GM12864 (cell line): ENCODE measurements around the gene CALML6.

Source experiments
- DNase-seq: peaks from one replicate; pipeline ENCODE4 v3.0.0-alpha.2; 2011; ENCODE audit warnings: low read depth
- H3K4me3 ChIP-seq: 2 replicates; pipeline ENCODE4 v1.5.1; 2011; ENCODE audit warnings: mild to moderate bottlenecking, low read depth, low read length, control low read depth
- TF ChIP-seq, protein P1 (sequence below): IDR thresholded peaks from 2 replicates; pipeline ENCODE4 v1.5.1; 2011; ENCODE audit warnings: low read depth, mild to moderate bottlenecking, moderate library complexity, low read length, control low read depth, inconsistent platforms; ENCODE audit errors: missing control alignments

The CALML6 gene

DNA sequence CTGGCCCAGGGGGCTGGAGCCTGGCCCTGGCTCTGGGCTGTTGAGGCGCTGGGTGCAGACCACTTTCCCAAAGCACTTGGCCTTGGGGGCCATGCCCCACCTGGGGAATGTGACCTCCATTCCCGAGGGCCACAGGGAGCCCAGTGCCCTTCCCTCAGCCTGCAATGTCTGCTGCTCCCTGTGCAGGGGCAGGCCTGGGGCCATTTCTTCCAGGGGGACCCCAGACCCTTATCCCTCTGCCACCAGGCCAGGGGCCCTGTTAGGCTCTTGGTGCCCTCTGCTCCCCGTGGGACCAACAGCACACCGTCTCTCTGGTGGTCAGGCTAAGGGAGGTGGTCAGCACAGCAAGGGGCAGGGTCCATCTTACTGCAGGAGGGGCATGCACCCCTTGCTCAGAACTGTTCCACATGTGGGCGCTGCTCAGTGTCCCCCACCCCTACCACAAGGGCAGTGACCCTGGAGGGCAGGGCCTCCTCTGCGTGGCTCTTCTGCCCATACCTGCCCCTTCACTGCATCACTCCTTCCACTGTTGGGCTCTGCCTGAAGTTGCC lies 5.1 kb downstream of the CALML6 start:
- DNase-seq, result no peak
- H3K4me3 ChIP-seq, result no peak overlapping the region
- TF ChIP-seq, protein P1, sequence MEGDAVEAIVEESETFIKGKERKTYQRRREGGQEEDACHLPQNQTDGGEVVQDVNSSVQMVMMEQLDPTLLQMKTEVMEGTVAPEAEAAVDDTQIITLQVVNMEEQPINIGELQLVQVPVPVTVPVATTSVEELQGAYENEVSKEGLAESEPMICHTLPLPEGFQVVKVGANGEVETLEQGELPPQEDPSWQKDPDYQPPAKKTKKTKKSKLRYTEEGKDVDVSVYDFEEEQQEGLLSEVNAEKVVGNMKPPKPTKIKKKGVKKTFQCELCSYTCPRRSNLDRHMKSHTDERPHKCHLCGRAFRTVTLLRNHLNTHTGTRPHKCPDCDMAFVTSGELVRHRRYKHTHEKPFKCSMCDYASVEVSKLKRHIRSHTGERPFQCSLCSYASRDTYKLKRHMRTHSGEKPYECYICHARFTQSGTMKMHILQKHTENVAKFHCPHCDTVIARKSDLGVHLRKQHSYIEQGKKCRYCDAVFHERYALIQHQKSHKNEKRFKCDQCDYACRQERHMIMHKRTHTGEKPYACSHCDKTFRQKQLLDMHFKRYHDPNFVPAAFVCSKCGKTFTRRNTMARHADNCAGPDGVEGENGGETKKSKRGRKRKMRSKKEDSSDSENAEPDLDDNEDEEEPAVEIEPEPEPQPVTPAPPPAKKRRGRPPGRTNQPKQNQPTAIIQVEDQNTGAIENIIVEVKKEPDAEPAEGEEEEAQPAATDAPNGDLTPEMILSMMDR, result no peak

DNA sequence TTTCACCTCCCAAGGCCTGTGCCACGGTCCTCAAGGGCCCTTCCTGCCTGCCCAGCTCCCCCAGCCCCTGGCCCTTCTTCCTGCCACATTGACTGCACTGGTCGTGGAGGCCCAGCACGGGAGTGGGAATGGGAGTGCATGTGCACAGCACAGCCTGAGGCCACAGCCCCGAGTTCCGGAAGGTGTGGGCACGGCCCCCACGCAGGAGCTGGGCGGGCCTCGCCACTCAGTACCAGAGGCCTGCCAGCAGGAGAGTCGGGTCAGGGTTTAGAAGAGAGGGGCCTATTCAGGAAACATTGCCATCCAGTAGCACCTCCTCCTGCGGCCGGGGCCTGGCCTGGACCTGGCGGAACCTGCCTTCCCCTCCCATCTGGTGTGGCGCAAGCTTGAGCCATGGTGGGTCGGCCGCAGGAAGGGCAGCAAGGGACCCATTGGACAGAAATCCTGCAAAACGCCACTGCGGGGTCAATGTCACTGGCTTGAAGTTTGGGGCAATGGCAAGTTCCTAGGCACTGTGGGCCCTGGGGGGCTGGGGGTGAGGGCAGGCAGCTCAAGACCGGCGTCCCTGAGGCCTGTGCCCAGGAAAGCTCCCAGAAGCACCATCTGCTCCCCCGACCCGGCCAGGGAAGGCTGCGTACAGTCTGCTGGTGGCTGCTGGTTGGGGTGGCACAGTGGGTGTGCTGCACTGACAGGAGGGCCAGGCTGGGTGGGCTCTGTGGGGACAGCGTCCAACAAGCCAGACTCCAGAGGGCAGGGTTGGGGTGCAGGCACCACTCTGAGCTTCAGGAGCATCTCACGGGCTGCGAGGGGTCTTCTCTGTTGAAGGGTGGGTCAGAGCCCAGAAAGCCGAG lies 5.8 kb downstream of the CALML6 start:
- TF ChIP-seq, protein P1, result no peak
- H3K4me3 ChIP-seq, result no peak overlapping the region
- no peak for DNase-seq

DNA sequence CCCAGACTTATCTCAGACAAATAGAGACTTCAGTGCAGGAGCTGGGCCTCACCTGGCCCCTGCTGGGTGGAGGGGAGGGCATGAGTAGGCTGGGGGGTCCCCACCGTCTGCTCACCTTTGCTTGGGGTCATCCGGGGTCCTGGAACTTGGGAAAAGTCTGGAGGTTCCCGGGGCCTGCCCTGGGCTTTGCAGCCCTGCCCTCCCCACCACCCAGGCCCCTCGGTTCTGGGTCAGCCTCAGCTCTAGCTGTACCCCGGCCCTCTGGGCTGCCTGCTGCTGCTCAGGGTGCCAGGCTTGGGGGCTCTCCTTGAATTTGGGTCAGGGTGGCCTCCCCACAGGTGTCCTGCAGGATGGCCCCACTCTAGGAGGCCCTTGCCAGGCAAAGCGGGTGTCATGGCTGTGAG lies 6.4 kb downstream of the CALML6 start:
- DNase-seq, result no peak
- no peak overlapping the region for H3K4me3 ChIP-seq
- TF ChIP-seq, protein P1, result no peak

DNA sequence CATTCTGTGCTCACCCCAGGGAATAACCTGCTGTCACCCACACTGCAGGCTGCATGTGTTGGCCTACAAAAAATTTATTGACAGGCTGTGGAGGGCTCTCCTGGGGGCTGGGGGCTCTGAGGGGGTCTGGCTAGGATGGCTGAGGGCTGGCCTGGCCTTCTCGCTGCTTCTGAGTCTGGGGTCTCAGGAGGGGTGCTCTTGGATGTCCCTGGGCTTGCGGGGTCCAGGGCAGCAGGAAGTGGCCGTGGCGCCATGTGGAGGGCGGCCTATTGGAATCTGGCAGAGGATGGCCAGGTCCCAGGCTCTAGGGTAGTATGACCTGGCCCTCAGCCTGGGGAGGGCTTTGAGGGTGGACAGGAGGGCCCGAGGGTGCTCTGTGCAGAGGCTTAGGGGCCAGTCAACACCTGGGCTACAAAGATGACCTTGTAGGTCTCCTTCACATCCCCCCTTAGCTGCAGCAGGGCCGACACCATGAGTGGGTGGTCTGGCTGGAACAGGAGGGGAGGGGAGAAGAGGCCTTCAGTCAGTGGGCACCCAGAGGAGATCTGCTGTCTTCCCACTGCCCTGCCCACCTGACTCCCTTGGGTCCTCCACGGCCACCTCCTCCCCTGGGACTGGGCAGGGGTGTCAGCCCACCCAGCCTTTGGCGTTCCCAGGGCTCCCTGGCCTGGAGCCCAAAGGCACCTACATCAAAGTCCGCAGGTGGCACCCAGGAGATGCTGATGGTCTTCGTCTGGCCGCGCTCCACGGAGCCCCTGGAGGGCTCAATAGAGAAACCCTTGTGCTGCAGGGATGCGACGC lies 7.0 kb downstream of the CALML6 start:
- TF ChIP-seq, protein P1, result no peak
- DNase-seq, result no peak

DNA sequence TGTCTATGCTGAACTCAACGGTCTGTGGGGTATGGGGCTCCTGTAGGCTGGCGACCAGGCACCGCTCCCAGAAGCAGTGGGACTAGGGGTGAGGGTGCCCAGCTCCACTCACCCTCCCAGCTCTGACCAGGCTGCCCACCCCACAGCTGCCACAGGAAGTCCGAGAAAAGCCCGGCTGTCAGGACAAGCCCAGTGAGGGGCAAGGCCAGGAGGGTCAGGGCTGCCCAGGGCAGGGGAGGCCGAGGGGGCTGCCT lies 7.6 kb downstream of the CALML6 start:
- H3K4me3 ChIP-seq, result no peak overlapping the region
- TF ChIP-seq, protein P1, result no peak
- DNase-seq, result no peak

More for the DNA sequence above, 7.0 kb downstream of the CALML6 start:
- H3K4me3 ChIP-seq, result no peak overlapping the region

DNA sequence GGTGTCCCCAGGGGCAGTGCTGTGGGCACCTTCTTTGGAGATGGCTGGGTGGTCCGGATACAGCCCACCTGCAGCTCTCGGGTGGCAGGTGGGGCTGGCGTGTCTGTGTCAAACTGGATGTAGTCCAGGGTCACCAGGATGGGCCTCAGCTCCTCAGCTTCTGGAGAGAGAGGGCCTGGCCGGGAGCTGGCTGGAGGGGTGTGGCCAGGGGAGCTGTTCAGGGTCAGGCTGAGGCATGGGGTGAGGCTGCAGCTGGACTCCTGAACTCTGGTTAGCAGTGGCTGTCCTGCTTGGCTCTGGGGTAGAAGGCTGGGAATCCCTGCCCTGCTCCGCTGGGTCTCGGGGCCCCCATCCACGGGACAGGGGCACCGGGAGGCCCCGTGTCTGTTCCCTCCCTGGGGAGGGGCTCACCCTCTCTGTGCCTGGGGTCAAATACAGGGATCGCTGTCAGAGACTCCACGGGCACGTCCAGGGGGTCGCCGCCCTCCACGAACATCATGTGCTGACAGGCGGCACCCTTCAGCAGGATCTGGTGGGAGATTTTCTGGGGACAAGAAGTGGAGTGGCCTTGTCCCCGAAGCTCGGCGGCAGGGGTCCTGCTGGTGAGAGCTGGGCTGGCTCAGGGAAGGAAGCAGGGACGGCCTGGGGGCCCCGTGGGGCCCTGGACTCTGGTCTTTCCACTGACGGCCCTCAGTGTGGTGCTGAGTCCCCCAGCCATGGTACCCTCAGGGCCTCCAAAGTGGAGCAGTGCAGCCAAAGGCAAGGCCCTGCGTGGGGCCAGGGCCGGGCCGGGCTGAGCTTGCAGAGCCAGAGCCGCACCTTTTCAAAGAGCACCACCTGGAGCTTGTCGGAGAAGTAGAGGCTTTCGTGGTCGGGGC lies 8.1 kb downstream of the CALML6 start:
- DNase-seq, result no peak
- no peak overlapping the region for H3K4me3 ChIP-seq
- TF ChIP-seq, protein P1, result no peak
